GM20000 (cell line): ENCODE results near the gene CSTF2T.

Experiments used
- DNase-seq: peaks from one replicate; pipeline ENCODE4 v3.0.0; 2012; ENCODE audit warnings: low spot score
- TF ChIP-seq, protein P1 (sequence below): IDR thresholded peaks from 2 replicates; pipeline ENCODE4 v1.5.1; 2012; ENCODE audit warnings: mild to moderate bottlenecking, control low read depth; ENCODE audit errors: extremely low read depth, missing control alignments

The CSTF2T gene

DNA sequence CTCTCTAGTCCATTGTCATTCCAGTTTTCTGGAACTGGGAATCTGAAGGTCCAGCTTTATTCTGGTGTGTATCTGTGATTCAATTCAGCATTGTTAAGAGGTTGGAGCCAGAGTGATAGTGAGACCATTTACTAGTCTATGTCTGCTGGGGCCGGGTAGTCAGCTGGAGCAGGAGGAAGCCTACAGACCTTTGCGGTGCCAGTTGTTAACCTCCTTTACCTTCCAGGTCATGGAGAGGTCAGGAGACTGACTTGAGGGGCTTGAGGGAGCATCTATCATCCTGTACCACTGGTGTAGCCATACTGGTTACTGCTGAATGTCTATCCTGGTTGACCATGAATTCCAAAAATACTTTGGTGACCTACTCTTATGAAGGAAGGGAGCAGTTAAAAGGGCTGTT is 9.2 kb upstream of the CSTF2T start:
- TF ChIP-seq, protein P1, sequence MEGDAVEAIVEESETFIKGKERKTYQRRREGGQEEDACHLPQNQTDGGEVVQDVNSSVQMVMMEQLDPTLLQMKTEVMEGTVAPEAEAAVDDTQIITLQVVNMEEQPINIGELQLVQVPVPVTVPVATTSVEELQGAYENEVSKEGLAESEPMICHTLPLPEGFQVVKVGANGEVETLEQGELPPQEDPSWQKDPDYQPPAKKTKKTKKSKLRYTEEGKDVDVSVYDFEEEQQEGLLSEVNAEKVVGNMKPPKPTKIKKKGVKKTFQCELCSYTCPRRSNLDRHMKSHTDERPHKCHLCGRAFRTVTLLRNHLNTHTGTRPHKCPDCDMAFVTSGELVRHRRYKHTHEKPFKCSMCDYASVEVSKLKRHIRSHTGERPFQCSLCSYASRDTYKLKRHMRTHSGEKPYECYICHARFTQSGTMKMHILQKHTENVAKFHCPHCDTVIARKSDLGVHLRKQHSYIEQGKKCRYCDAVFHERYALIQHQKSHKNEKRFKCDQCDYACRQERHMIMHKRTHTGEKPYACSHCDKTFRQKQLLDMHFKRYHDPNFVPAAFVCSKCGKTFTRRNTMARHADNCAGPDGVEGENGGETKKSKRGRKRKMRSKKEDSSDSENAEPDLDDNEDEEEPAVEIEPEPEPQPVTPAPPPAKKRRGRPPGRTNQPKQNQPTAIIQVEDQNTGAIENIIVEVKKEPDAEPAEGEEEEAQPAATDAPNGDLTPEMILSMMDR, result no peak
- no peak for DNase-seq

DNA sequence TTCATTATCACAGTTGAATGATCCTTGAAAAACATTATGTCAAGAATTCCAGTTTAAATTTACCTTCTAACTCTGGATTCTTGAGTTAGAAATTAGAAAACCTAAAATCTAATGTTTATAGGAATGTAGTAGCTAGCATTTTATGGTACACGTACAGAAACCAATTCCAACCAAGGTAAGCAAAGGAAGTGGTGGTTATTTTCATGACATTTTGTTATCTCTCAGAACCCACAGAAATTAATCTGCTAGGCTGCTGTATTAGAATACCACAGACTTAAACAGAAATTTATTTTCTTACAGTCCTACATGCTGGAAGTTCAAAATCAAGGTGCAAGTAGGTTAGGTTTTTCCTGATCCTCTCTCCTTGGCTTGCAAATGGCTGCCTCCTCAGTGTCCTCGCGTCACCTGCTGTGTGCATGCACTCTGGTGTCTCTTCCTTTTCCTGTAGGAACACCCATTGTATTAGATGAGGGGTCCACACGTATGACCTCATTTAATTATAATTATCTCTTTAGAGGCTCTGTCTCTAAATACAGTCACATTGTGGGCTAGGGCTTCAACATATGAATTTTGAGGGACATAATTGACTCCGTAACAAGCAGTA is 8.5 kb upstream of the CSTF2T start:
- DNase-seq, result no peak

DNA sequence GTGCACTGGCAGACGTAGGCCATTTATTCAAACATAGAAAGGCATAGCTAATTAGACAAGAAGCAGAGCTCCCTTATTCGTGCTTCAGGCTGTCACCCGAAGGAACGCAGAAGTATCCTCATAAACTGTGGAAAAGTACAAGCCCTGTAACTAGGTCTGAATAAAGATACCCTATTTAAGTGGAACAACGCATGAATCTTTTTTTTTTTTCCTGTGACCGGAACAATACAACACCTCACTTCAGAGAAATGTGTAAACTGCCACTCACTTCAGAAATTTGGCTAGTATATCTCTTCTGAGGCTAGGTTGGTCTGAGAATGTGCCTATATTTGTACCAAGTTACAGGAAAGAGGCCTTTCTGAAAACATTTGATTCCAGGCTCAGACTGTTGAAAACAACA is 8.0 kb upstream of the CSTF2T start:
- TF ChIP-seq, protein P1, result no peak
- DNase-seq, result no peak

More for the DNA sequence above, 8.5 kb upstream of the CSTF2T start:
- TF ChIP-seq, protein P1, result no peak

DNA sequence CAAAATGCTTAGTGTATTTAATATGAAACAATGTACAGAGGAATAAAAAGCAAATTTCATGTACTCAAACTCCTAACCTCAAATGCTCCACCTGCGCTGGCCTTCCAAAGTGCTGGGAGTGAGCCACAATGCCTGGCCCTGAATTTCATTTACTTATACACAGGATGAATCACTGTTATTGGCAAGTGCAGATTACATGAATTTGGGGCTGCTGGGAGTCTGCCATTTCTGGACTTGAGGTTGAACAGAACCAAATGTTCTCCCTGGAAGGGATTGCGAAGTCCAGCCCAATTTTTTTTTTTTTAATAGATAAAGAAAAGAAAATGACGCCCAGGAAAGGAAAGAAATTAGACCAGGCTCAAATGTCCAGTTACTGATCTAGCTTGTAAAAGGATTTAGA is 6.8 kb upstream of the CSTF2T start:
- DNase-seq, result no peak

DNA sequence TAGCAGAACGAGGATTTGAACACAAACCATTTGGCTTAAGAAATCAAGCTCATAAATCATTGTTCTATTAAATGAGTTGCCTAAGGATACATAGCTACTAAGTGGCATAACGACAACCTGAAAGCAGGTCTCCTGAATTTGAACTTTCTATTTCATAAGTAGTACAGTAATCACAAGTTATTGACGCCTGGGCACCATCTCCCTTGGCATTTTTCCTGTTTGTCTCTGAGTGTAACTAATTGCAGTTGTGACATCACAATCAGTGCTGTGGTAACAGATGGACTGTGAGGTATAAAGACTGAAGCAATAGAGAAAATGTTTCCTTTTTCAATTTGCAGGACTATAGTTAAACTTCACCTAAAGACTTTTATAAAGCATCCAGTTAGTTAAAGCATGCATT is 6.4 kb upstream of the CSTF2T start:
- DNase-seq, result no peak
- TF ChIP-seq, protein P1, result no peak

More for the DNA sequence above, 6.8 kb upstream of the CSTF2T start:
- TF ChIP-seq, protein P1, result no peak

DNA sequence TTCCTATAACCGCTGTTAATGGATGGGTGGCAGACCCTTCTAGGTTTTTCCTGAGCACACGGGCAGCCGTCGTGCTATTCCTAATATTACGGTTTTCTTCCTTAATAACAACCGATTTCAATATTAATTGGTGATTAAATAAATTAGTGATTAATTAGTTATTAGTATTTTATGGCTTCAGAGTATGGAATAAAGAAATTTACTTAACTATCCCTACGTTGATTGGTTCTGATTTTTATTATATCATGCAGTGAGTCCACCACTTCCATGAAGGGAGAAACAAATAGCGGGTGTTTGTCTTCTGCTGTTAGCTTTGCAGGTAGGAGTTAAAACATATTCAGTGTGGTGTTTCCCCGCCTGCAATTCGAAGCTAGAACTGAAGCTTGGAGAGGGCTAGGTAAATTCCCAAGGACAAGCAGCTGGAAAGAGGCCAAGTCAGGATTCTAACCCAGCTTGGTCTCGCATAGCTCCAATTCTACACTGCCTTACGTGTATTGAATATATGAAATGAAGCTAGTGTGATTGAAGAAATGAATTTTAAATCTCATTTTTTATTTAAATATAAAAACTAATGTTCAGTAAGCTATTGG is 928 bp upstream of the CSTF2T start:
- TF ChIP-seq, protein P1, result no peak
- no peak for DNase-seq

DNA sequence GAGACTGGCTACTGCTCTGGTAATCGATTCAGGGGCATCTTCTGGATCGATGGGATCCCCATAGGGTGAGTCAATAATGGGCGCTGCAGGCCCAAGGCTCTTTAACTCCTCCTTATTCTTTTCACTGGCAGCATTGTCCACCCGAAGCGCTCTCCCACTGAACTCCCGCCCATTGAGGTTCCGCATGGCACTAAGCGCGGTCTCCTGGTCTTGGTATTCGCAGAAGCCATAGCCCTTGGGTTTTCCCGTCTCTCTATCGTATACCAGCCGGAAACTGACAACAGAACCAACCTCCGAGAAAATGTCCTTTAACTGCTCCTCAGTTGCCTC is 285 bp downstream of the CSTF2T start:
- TF ChIP-seq, protein P1, result no peak
- no peak for DNase-seq
